ENCODE measurements around the gene MAD1L1.

MAD1L1 gene

DNA sequence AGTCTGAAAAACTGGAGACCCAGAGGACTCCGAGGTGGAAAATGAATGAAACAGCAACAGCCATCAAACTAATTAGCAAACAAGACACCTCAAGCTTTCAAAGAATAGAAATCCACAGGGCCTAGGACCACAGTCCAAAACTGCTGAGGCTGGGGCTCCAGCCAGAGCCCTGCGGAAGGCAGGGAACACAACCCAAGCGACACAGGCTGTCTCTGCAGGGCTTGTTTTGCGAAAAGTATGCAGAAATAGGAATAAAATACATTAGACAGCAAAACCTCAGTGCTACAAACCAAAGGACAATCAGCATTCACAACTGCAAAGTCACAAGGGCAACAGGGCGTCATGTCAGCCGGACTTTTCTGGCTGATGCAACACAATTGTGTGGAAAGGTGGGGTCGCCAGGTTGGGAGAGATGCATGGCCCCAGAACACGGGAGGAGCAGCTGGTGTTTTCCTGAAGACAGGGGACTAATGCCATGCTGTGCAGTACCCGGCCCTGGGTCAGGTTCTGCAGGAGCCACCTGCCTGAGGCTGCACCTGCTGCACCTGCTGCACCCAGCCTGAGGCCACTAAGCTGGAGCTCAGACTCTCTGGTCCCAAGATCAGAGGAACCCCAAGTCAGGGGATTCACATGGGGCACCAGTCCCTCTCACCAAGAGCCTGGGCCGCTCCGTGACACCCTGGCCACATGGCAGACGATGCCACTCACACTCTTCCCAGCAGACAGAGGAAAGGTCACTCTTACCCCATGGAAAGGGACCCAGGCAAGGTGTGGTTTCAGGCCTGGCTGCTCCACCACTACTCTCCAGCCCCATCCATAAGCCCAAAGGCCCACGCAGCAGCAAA is 74.2 kb downstream of the MAD1L1 start:
- TF ChIP-seq, protein P1, sequence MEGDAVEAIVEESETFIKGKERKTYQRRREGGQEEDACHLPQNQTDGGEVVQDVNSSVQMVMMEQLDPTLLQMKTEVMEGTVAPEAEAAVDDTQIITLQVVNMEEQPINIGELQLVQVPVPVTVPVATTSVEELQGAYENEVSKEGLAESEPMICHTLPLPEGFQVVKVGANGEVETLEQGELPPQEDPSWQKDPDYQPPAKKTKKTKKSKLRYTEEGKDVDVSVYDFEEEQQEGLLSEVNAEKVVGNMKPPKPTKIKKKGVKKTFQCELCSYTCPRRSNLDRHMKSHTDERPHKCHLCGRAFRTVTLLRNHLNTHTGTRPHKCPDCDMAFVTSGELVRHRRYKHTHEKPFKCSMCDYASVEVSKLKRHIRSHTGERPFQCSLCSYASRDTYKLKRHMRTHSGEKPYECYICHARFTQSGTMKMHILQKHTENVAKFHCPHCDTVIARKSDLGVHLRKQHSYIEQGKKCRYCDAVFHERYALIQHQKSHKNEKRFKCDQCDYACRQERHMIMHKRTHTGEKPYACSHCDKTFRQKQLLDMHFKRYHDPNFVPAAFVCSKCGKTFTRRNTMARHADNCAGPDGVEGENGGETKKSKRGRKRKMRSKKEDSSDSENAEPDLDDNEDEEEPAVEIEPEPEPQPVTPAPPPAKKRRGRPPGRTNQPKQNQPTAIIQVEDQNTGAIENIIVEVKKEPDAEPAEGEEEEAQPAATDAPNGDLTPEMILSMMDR (IDR thresholded peaks at IDR 0.05; ENCODE audit: borderline replicate concordance, insufficient read depth, low read depth, low read length): no peak
- H3K4me3 ChIP-seq (ENCODE audit: low read depth, low read length): no peak overlapping the region

DNA sequence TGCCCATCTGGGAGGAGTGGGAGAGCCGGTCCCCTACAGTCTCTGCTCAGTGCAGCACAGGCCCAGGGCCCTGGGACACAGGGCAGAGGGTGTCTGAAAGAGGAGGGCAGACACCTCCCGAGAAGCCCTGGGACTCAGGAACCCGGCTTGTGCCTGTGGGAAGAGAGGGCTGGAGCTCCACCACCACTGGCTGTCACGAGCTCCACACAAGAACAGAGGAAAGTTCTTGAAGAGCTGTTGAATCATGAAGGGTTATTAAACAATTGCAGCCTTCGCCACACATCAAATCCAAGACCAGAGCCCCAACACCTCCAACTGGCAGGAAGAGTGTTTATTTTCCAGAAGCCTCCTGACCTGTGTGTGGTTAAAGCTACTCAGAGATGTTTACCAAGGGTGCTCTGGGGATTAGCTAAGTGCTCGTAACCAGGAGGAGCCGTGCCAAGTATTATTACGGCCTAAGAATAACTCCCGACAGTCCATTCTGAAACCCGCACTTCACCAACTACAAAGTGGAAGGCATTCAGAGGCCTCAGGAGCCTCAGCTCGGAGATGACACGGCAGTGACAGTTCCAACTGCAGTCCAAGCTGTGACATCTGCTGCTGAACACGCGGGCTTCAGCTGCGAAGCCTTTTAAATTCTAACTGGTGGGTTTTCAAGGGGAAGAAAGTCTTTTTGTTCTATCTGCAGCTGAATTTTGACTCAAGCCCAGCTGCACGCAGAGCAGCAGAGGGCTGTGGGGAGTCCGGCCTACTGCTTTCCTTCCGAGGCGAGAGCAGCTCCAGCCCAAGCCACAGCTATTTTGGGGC is 75.1 kb downstream of the MAD1L1 start:
- H3K4me3 ChIP-seq (ENCODE audit: low read depth, low read length): no peak overlapping the region
- TF ChIP-seq, protein P1 (IDR thresholded peaks at IDR 0.05; ENCODE audit: borderline replicate concordance, insufficient read depth, low read depth, low read length): no peak

DNA sequence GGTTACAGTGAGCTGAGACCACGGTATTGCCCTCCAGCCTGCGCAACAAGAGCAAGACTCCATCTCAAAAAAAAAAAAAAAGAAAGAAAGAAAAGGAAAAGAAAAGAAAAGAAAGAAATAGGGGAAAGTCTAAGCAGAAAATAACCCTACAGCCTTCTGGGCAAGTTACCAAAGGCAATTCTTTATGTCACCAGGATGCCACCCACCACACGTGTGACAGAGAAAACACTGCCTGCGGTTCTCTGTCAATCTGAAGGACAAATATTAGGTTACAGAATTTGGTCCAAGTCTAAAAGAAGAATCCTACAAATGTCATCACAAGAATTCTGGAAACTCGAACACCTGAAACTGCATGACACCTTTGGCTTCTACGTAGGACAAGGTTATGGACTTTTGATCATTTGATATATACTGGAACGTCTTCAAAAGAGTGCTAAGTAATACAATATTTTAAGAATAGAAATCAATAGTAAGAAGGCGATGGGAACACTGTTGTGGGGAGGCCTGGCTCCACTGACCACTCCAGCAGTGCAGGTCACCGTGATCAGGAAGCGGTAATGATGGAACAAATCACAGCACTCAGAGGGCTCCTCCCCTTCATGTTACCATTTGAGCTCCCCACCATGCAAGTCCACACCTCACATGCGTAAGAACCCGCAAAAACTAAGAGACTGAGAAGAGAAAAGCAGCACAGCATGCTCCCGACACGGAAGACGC is 75.8 kb downstream of the MAD1L1 start:
- H3K4me3 ChIP-seq (ENCODE audit: low read depth, low read length): no peak overlapping the region
- TF ChIP-seq, protein P1 (IDR thresholded peaks at IDR 0.05; ENCODE audit: borderline replicate concordance, insufficient read depth, low read depth, low read length): no peak

DNA sequence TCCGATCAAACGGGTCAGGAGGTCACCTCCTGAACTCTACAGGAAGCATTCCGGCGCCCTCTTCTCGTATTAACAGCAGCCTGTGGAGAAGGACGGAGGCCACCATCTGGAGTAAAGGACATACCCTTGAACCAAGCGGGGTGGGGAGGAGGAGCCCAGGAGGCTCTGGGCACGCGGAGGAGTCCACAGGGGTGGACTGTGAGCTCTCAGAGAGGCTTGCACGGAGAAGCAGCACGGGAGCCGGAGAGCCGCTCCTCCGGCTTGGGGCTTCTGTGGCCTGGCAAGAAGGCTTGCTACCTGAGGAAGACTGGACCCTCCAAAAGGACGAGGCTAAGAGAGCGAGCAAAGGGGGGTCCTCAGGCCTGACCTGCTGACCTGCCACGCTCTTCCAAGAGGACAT is 77.9 kb downstream of the MAD1L1 start:
- no peak overlapping the region for H3K4me3 ChIP-seq (ENCODE audit: low read depth, low read length)
- TF ChIP-seq, protein P1 (IDR thresholded peaks at IDR 0.05; ENCODE audit: borderline replicate concordance, insufficient read depth, low read depth, low read length): no peak

DNA sequence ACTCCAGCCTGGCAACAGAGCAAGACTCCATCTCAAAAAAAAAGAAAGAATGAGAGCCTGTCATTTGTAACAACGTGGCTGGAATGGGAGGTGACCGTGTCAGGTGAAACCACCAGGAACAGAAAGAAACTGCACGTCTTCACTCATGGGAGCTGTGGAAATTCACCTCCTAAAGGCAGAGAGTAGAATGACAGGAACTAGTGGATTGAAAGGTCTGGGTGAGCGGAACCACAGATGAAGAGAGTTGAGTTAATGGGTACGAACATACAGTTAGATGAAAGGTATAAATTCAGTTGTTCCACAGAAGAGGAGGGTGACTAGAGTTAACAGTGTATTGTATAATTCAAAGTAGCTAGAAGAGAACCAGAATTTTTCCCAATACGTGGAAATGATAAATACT is 78.6 kb downstream of the MAD1L1 start:
- H3K4me3 ChIP-seq (ENCODE audit: low read depth, low read length): no peak overlapping the region
- TF ChIP-seq, protein P1 (IDR thresholded peaks at IDR 0.05; ENCODE audit: borderline replicate concordance, insufficient read depth, low read depth, low read length): no peak

DNA sequence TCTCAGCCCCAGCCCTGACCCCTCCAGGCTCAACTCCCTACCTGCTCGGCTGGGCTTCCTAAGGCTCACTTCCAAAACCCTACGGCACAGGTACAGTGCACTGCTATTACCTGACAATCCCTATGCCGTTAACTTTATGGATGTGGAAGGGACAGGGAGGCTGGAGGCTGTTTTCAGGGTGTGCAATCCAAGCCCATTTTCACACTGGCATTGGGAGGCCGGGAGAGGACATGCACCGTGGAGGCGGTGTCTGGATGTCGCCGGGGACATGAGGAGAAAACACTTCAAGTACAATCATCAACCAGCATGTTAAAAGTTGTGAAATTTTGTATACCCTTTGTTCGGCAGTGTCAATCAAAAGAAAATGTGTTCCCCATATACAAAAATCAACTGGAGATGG is 80.1 kb downstream of the MAD1L1 start:
- TF ChIP-seq, protein P1 (IDR thresholded peaks at IDR 0.05; ENCODE audit: borderline replicate concordance, insufficient read depth, low read depth, low read length): no peak
- no peak overlapping the region for H3K4me3 ChIP-seq (ENCODE audit: low read depth, low read length)
